Activated CD8-positive, alpha-beta memory T cell treated with anti-CD3 and anti-CD28 coated beads for 36 hours (primary cell): ENCODE measurements around the gene IQCK. TPM values are rescaled to one million over a fixed set of nuclear protein-coding genes. Genes with fewer than 3 reads are reported as not detected.

Experiments
- CTCF ChIA-PET: fragments of 350-600 bp; sonication (Branson Sonifier 250); formaldehyde crosslinking; loops from one replicate; lab custom pipeline; 2021; ENCODE audit warnings: antibody characterized with exemption; lab: Charles Lee
- POLR2A ChIA-PET: fragments of 350-600 bp; sonication (Branson Sonifier 250); formaldehyde crosslinking; loops from one replicate; lab custom pipeline; 2021; ENCODE audit warnings: antibody characterized with exemption; lab: Charles Lee
- total RNA-seq, 2 experiments: library from RNA; stranded (reverse); gene quantifications; one replicate each; pipeline ENCODE4 v1.2.3, GENCODE V29; 2021

Gene IQCK
- total RNA-seq, 2 experiments from 2014 or later: 3.9 to 5.0 TPM

- CTCF ChIA-PET: interaction anchor here (1.3 kb wide), 1 partner anchor 19 kb away, joined by 3 read pairs; the partner anchor contains the start of genes IQCK and KNOP1
- POLR2A ChIA-PET: no interaction called here
Measured at GRCh38 chr16:19698480-19699465, 19.3 kb upstream of the IQCK start.

- POLR2A ChIA-PET: no interaction called here
- CTCF ChIA-PET: no interaction called here
Measured at GRCh38 chr16:19699472-19699871, 18.6 kb upstream of the IQCK start.

- CTCF ChIA-PET: no interaction called here
- POLR2A ChIA-PET: no interaction called here
Measured at GRCh38 chr16:19700319-19700781, 17.7 kb upstream of the IQCK start.

- ChIA-PET CTCF (no interaction called here), POLR2A (no interaction called here)
Measured at GRCh38 chr16:19701091-19701490, 17.0 kb upstream of the IQCK start.

GRCh38 chr16:19703172-19703889 lies 14.7 kb upstream of the IQCK start:
- ChIA-PET POLR2A (no interaction called here), CTCF (interaction anchor here (1.7 kb wide), 1 partner anchor 10 kb away, joined by 5 read pairs; no protein-coding TSS in a partner anchor)

GRCh38 chr16:19704321-19705145 lies 13.5 kb upstream of the IQCK start:
- ChIA-PET POLR2A (no interaction called here), CTCF (interaction anchor here (1.7 kb wide), 1 partner anchor 8 kb away, joined by 5 read pairs; no protein-coding TSS in a partner anchor)

- ChIA-PET POLR2A (no interaction called here), CTCF (interaction anchor here (1.7 kb wide), 1 partner anchor 8 kb away, joined by 5 read pairs; no protein-coding TSS in a partner anchor)
Measured at GRCh38 chr16:19705146-19705501, 12.9 kb upstream of the IQCK start.

GRCh38 chr16:19705843-19706242 lies 12.2 kb upstream of the IQCK start:
- ChIA-PET POLR2A (interaction anchor here (1.0 kb wide), 1 partner anchor 11 kb away, joined by 4 read pairs; no protein-coding TSS in a partner anchor), CTCF (no interaction called here)

GRCh38 chr16:19706846-19707245 lies 11.2 kb upstream of the IQCK start:
- POLR2A ChIA-PET: no interaction called here

GRCh38 chr16:19707569-19708295 lies 10.3 kb upstream of the IQCK start:
- POLR2A ChIA-PET: no interaction called here
- CTCF ChIA-PET: no interaction called here

More at GRCh38 chr16:19706846-19707245, 11.2 kb upstream of the IQCK start:
- CTCF ChIA-PET: no interaction called here

GRCh38 chr16:19708296-19709205 lies 9.5 kb upstream of the IQCK start:
- ChIA-PET CTCF (no interaction called here), POLR2A (no interaction called here)

- CTCF ChIA-PET: no interaction called here
Measured at GRCh38 chr16:19709381-19710136, 8.5 kb upstream of the IQCK start.

GRCh38 chr16:19710191-19710908 lies 7.7 kb upstream of the IQCK start:
- POLR2A ChIA-PET: no interaction called here
- CTCF ChIA-PET: no interaction called here

More at GRCh38 chr16:19709381-19710136, 8.5 kb upstream of the IQCK start:
- POLR2A ChIA-PET: no interaction called here

- POLR2A ChIA-PET: no interaction called here
- CTCF ChIA-PET: no interaction called here
Measured at GRCh38 chr16:19710991-19711545, 7.0 kb upstream of the IQCK start.

- CTCF ChIA-PET: no interaction called here
- POLR2A ChIA-PET: no interaction called here
Measured at GRCh38 chr16:19711643-19712042, 6.4 kb upstream of the IQCK start.
